ENCODE data around the gene HIRIP3. TPM values are rescaled to one million over a fixed set of nuclear protein-coding genes. Genes with fewer than 3 reads are reported as not detected.

HIRIP3 gene
- total and polyA plus RNA-seq, 2 of the 13 experiments (the other 11 are each of a cell fraction or from before 2014, with no cell fraction given) = 12.6 to 17.2 TPM

GRCh38 chr16:29961479-29962343 is 33.7 kb downstream of the HIRIP3 start, which contains the start of gene TMEM219 (continued):
- TF ChIP-seq, protein P1, sequence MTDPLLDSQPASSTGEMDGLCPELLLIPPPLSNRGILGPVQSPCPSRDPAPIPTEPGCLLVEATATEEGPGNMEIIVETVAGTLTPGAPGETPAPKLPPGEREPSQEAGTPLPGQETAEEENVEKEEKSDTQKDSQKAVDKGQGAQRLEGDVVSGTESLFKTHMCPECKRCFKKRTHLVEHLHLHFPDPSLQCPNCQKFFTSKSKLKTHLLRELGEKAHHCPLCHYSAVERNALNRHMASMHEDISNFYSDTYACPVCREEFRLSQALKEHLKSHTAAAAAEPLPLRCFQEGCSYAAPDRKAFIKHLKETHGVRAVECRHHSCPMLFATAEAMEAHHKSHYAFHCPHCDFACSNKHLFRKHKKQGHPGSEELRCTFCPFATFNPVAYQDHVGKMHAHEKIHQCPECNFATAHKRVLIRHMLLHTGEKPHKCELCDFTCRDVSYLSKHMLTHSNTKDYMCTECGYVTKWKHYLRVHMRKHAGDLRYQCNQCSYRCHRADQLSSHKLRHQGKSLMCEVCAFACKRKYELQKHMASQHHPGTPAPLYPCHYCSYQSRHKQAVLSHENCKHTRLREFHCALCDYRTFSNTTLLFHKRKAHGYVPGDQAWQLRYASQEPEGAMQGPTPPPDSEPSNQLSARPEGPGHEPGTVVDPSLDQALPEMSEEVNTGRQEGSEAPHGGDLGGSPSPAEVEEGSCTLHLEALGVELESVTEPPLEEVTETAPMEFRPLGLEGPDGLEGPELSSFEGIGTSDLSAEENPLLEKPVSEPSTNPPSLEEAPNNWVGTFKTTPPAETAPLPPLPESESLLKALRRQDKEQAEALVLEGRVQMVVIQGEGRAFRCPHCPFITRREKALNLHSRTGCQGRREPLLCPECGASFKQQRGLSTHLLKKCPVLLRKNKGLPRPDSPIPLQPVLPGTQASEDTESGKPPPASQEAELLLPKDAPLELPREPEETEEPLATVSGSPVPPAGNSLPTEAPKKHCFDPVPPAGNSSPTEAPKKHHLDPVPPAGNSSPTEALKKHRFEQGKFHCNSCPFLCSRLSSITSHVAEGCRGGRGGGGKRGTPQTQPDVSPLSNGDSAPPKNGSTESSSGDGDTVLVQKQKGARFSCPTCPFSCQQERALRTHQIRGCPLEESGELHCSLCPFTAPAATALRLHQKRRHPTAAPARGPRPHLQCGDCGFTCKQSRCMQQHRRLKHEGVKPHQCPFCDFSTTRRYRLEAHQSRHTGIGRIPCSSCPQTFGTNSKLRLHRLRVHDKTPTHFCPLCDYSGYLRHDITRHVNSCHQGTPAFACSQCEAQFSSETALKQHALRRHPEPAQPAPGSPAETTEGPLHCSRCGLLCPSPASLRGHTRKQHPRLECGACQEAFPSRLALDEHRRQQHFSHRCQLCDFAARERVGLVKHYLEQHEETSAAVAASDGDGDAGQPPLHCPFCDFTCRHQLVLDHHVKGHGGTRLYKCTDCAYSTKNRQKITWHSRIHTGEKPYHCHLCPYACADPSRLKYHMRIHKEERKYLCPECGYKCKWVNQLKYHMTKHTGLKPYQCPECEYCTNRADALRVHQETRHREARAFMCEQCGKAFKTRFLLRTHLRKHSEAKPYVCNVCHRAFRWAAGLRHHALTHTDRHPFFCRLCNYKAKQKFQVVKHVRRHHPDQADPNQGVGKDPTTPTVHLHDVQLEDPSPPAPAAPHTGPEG (CRISPR knock-in tag; IDR thresholded peaks at IDR 0.05) = no peak; the same call in 1 of the 2 replicates
- TF ChIP-seq, protein P2, sequence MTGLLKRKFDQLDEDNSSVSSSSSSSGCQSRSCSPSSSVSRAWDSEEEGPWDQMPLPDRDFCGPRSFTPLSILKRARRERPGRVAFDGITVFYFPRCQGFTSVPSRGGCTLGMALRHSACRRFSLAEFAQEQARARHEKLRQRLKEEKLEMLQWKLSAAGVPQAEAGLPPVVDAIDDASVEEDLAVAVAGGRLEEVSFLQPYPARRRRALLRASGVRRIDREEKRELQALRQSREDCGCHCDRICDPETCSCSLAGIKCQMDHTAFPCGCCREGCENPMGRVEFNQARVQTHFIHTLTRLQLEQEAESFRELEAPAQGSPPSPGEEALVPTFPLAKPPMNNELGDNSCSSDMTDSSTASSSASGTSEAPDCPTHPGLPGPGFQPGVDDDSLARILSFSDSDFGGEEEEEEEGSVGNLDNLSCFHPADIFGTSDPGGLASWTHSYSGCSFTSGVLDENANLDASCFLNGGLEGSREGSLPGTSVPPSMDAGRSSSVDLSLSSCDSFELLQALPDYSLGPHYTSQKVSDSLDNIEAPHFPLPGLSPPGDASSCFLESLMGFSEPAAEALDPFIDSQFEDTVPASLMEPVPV (CRISPR knock-in tag; IDR thresholded peaks at IDR 0.05) = peak; percentile 86; the same call in 1 of the 2 replicates
- TF ChIP-seq, protein P3, sequence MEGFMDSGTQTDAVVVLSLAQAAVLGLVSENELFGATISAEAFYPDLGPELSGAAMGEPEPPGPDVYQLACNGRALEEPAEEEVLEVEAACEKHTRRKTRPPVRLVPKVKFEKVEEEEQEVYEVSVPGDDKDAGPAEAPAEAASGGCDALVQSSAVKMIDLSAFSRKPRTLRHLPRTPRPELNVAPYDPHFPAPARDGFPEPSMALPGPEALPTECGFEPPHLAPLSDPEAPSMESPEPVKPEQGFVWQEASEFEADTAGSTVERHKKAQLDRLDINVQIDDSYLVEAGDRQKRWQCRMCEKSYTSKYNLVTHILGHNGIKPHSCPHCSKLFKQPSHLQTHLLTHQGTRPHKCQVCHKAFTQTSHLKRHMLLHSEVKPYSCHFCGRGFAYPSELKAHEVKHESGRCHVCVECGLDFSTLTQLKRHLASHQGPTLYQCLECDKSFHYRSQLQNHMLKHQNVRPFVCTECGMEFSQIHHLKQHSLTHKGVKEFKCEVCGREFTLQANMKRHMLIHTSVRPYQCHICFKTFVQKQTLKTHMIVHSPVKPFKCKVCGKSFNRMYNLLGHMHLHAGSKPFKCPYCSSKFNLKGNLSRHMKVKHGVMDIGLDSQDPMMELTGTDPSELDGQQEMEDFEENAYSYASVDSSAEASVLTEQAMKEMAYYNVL (CRISPR knock-in tag; IDR thresholded peaks at IDR 0.05; ENCODE audit: borderline replicate concordance) = 0 out of 2 replicates have a peak, but pooled peaks have one; percentile 33
- TF ChIP-seq SIX1 (CRISPR knock-in tag; IDR thresholded peaks at IDR 0.05; ENCODE audit: borderline replicate concordance) (no peak), KLF11 (CRISPR knock-in tag; IDR thresholded peaks at IDR 0.05) (peak; percentile 10; the same call in 1 of the 2 replicates), NFE2L1 (CRISPR knock-in tag; IDR thresholded peaks at IDR 0.05; ENCODE audit: borderline replicate concordance) (no peak; the same call in 1 of the 2 replicates), ZNF230 (CRISPR knock-in tag; IDR thresholded peaks at IDR 0.05) (peak; percentile 51; the same call in 1 of the 2 replicates), IKZF1 (IDR thresholded peaks at IDR 0.05) (no peak), KLF16 (CRISPR knock-in tag; IDR thresholded peaks at IDR 0.05) (no peak), ZBTB42 (CRISPR knock-in tag; IDR thresholded peaks at IDR 0.05) (0 out of 2 replicates have a peak, but pooled peaks have one; percentile 15), BHLHE40 (IDR thresholded peaks at IDR 0.05; ENCODE audit: low read length) (peak; percentile 89)
- TF ChIP-seq, protein P4, sequence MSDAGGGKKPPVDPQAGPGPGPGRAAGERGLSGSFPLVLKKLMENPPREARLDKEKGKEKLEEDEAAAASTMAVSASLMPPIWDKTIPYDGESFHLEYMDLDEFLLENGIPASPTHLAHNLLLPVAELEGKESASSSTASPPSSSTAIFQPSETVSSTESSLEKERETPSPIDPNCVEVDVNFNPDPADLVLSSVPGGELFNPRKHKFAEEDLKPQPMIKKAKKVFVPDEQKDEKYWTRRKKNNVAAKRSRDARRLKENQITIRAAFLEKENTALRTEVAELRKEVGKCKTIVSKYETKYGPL (CRISPR knock-in tag; IDR thresholded peaks at IDR 0.05) = no peak
- TF ChIP-seq, protein P5, sequence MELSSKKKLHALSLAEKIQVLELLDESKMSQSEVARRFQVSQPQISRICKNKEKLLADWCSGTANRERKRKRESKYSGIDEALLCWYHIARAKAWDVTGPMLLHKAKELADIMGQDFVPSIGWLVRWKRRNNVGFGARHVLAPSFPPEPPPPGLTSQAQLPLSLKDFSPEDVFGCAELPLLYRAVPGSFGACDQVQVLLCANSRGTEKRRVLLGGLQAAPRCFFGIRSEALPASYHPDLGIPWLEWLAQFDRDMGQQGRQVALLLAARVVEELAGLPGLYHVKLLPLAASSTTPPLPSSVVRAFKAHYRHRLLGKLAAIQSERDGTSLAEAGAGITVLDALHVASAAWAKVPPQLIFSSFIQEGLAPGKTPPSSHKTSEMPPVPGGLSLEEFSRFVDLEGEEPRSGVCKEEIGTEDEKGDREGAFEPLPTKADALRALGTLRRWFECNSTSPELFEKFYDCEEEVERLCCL (CRISPR knock-in tag; IDR thresholded peaks at IDR 0.05; ENCODE audit: borderline replicate concordance) = no peak; the same call in 1 of the 2 replicates

All from HepG2 (cell line).